Mesendoderm (in vitro differentiated cells): ENCODE results near the gene MACROD1.

Experiments used
- DNase-seq: peaks from one replicate; pipeline ENCODE4 v3.0.0; 2013
- H2AK5ac ChIP-seq: 2 replicates; pipeline ENCODE4 v1.6.1; 2013; ENCODE audit warnings: low read length, inconsistent platforms
- H2BK120ac ChIP-seq: 2 replicates; pipeline ENCODE4 v1.6.1; 2013; ENCODE audit warnings: low read depth, mild to moderate bottlenecking, low read length, moderate library complexity, mixed read lengths
- H2BK15ac ChIP-seq: replicated peaks from 2 replicates; pipeline ENCODE4 v1.6.1; 2013; ENCODE audit warnings: low read depth, mild to moderate bottlenecking, moderate library complexity
- H2BK5ac ChIP-seq: 2 replicates; pipeline ENCODE4 v1.6.1; 2013; ENCODE audit warnings: low read length, inconsistent platforms
- H3K18ac ChIP-seq: 2 replicates; pipeline ENCODE4 v1.6.1; 2013; ENCODE audit warnings: mild to moderate bottlenecking, low read length, mixed read lengths
- H3K23ac ChIP-seq: one replicate; pipeline ENCODE4 v1.6.1; 2013; ENCODE audit warnings: low read length
- H3K27ac ChIP-seq: 2 replicates; pipeline ENCODE4 v1.5.1; 2013; ENCODE audit warnings: low read depth, mild to moderate bottlenecking, inconsistent platforms, low read length, moderate library complexity
- H3K27me3 ChIP-seq: 2 replicates; pipeline ENCODE4 v1.6.1; 2013; ENCODE audit warnings: low read length, control low read depth, mild to moderate bottlenecking, inconsistent platforms; ENCODE audit not compliant: insufficient read depth, poor library complexity
- H3K36me3 ChIP-seq: 2 replicates; pipeline ENCODE4 v1.6.1; 2013; ENCODE audit warnings: low read length, inconsistent platforms; ENCODE audit not compliant: control insufficient read depth, insufficient read depth
- H3K4ac ChIP-seq: one replicate; pipeline ENCODE4 v1.6.1; 2013; ENCODE audit warnings: low read depth, mild to moderate bottlenecking, low read length, moderate library complexity
- H3K4me1 ChIP-seq: 2 replicates; pipeline ENCODE4 v1.6.1; 2013; ENCODE audit warnings: low read depth, low read length, inconsistent platforms; ENCODE audit not compliant: control insufficient read depth
- H3K4me2 ChIP-seq: 2 replicates; pipeline ENCODE4 v1.6.1; 2013; ENCODE audit warnings: low read length
- H3K4me3 ChIP-seq: 2 replicates; pipeline ENCODE4 v1.5.1; 2013; ENCODE audit warnings: mild to moderate bottlenecking, low read length
- H3K56ac ChIP-seq: one replicate; pipeline ENCODE4 v1.6.1; 2013; ENCODE audit warnings: low read length
- H3K79me1 ChIP-seq: 2 replicates; pipeline ENCODE4 v1.6.1; 2013; ENCODE audit warnings: low read length, inconsistent platforms
- H3K79me2 ChIP-seq: 2 replicates; pipeline ENCODE4 v1.6.1; 2013; ENCODE audit warnings: mild to moderate bottlenecking, low read length; ENCODE audit not compliant: control insufficient read depth, insufficient read depth
- H3K9ac ChIP-seq: 2 replicates; pipeline ENCODE4 v1.6.1; 2013; ENCODE audit warnings: low read length, inconsistent platforms
- H4K5ac ChIP-seq: one replicate; pipeline ENCODE4 v1.6.1; 2013; ENCODE audit warnings: low read length
- H4K8ac ChIP-seq: one replicate; pipeline ENCODE4 v1.6.1; 2013; ENCODE audit warnings: low read depth, mild to moderate bottlenecking, control low read depth, low read length, moderate library complexity
- WGBS: extraction: QIAGEN DNeasy Blood & Tissue Kit; methylation state at CpG from one replicate; pipeline ENCODE4 v1.1.7; 2013; ENCODE audit warnings: low lambda C conversion rate, missing lambda C conversion rate; ENCODE audit not compliant: insufficient coverage; ENCODE audit errors: extremely low coverage; 5-methylcytosine and 5-hydroxymethylcytosine counted together

Gene MACROD1

GRCh38 chr11:64007629-64008282 lies 158.2 kb downstream of the MACROD1 start:
- Histone ChIP-seq H3K27me3 (peaks cover 15% of the 10 kb centered on the region), H2BK5ac (no peak overlapping the region), H3K79me1 (no peaks in the 10 kb centered on the region), H4K8ac (no peak overlapping the region), H3K18ac (no peak overlapping the region), H3K23ac (no peak overlapping the region), H3K4me1 (no peaks in the 10 kb centered on the region), H3K56ac (peak overlapping the region; percentile 34), H4K5ac (no peak overlapping the region), H3K36me3 (no peaks in the 10 kb centered on the region), H2BK120ac (no peak overlapping the region), H3K27ac (no peak overlapping the region), H3K79me2 (no peaks in the 10 kb centered on the region), H3K4me2 (peak overlapping the region; percentile 54), H3K4ac (no peak overlapping the region), H2BK15ac (no peak overlapping the region), H3K9ac (peak overlapping the region; percentile 42), H3K4me3 (no peak overlapping the region), H2AK5ac (no peak overlapping the region)
- peak; percentile 83 for DNase-seq
- no CpG with 5 or more reads among the region's 40 CpGs for WGBS

GRCh38 chr11:64007160-64007628 lies 158.7 kb downstream of the MACROD1 start:
- H3K18ac ChIP-seq: no peak overlapping the region
- no peak overlapping the region for H4K5ac ChIP-seq
- H3K79me2 ChIP-seq: no peaks in the 10 kb centered on the region
- DNase-seq: peak; percentile 44
- H3K4me1 ChIP-seq: no peaks in the 10 kb centered on the region
- peaks cover 15% of the 10 kb centered on the region for H3K27me3 ChIP-seq
- peak overlapping the region; percentile 54 for H3K4me2 ChIP-seq
- no peak overlapping the region for H3K23ac ChIP-seq
- no peak overlapping the region for H4K8ac ChIP-seq
- H3K36me3 ChIP-seq: no peaks in the 10 kb centered on the region
- no peak overlapping the region for H2BK5ac ChIP-seq
- no peak overlapping the region for H3K27ac ChIP-seq
- no peak overlapping the region for H3K4me3 ChIP-seq
- peak overlapping the region; percentile 15 for H3K56ac ChIP-seq
- H3K79me1 ChIP-seq: no peaks in the 10 kb centered on the region
- H2BK15ac ChIP-seq: no peak overlapping the region
- H3K9ac ChIP-seq: no peak overlapping the region
- no peak overlapping the region for H3K4ac ChIP-seq
- H2BK120ac ChIP-seq: no peak overlapping the region
- no peak overlapping the region for H2AK5ac ChIP-seq
- no CpG with 5 or more reads among the region's 27 CpGs for WGBS

GRCh38 chr11:64006398-64006797 lies 159.5 kb downstream of the MACROD1 start:
- Histone ChIP-seq H3K27ac (no peak overlapping the region), H2BK15ac (no peak overlapping the region), H3K79me1 (no peaks in the 10 kb centered on the region), H2AK5ac (no peak overlapping the region), H3K23ac (no peak overlapping the region), H4K8ac (no peak overlapping the region), H2BK5ac (no peak overlapping the region), H3K4me1 (no peaks in the 10 kb centered on the region), H3K36me3 (no peaks in the 10 kb centered on the region), H3K27me3 (peaks cover 15% of the 10 kb centered on the region), H3K4me3 (no peak overlapping the region), H3K4me2 (no peak overlapping the region), H2BK120ac (no peak overlapping the region), H4K5ac (no peak overlapping the region), H3K9ac (no peak overlapping the region), H3K18ac (no peak overlapping the region), H3K4ac (no peak overlapping the region), H3K79me2 (no peaks in the 10 kb centered on the region), H3K56ac (no peak overlapping the region)
- WGBS: no CpG with 5 or more reads among the region's 12 CpGs
- no peak for DNase-seq

GRCh38 chr11:64005691-64006090 lies 160.2 kb downstream of the MACROD1 start:
- H3K36me3 ChIP-seq: no peaks in the 10 kb centered on the region
- H3K4me3 ChIP-seq: no peak overlapping the region
- no peak overlapping the region for H3K4me2 ChIP-seq
- H2AK5ac ChIP-seq: no peak overlapping the region
- no peak overlapping the region for H2BK15ac ChIP-seq
- H3K23ac ChIP-seq: no peak overlapping the region
- no peaks in the 10 kb centered on the region for H3K4me1 ChIP-seq
- H3K27ac ChIP-seq: no peak overlapping the region
- no CpG with 5 or more reads among the region's 4 CpGs for WGBS
- H2BK120ac ChIP-seq: no peak overlapping the region
- no peaks in the 10 kb centered on the region for H3K79me2 ChIP-seq
- no peaks in the 10 kb centered on the region for H3K79me1 ChIP-seq
- H3K9ac ChIP-seq: no peak overlapping the region
- H3K4ac ChIP-seq: no peak overlapping the region
- H2BK5ac ChIP-seq: no peak overlapping the region
- H3K27me3 ChIP-seq: peaks cover 15% of the 10 kb centered on the region
- H3K56ac ChIP-seq: no peak overlapping the region
- no peak overlapping the region for H4K5ac ChIP-seq
- H3K18ac ChIP-seq: no peak overlapping the region
- no peak overlapping the region for H4K8ac ChIP-seq
- DNase-seq: no peak

- no peak overlapping the region for H3K27ac ChIP-seq
- H2BK5ac ChIP-seq: no peak overlapping the region
- no peak overlapping the region for H4K5ac ChIP-seq
- no peak overlapping the region for H3K18ac ChIP-seq
- H3K9ac ChIP-seq: no peak overlapping the region
- no peak overlapping the region for H2BK120ac ChIP-seq
- H2AK5ac ChIP-seq: no peak overlapping the region
- H3K4ac ChIP-seq: no peak overlapping the region
- DNase-seq: no peak
- no peak overlapping the region for H3K4me2 ChIP-seq
- WGBS: no CpG with 5 or more reads among the region's 4 CpGs
- peaks cover 15% of the 10 kb centered on the region for H3K27me3 ChIP-seq
- H3K36me3 ChIP-seq: no peaks in the 10 kb centered on the region
- H2BK15ac ChIP-seq: no peak overlapping the region
- H3K23ac ChIP-seq: no peak overlapping the region
- no peaks in the 10 kb centered on the region for H3K79me1 ChIP-seq
- no peak overlapping the region for H3K4me3 ChIP-seq
- H3K56ac ChIP-seq: no peak overlapping the region
- no peaks in the 10 kb centered on the region for H3K4me1 ChIP-seq
- H3K79me2 ChIP-seq: no peaks in the 10 kb centered on the region
- H4K8ac ChIP-seq: no peak overlapping the region
Observed at GRCh38 chr11:64004590-64004984, 161.3 kb downstream of the MACROD1 start.
